Esophagus squamous epithelium (tissue), 4 donors: ENCODE results near the gene PIP4K2C.

Experiments
- POLR2A ChIP-seq, 4 donors: fragments of 450-650 bp; IDR thresholded peaks; one replicate each; pipeline ENCODE4 v1.6.1; 2017; ENCODE audit warnings: antibody characterized with exemption in 4 of 4, mild to moderate bottlenecking in 4 of 4, moderate library complexity in 3 of 4
- TF ChIP-seq, protein P1 (sequence below), 6 experiments: fragments of 450-650 bp in 4 of 6; fragments of 200-600 bp in 2 of 6; sonication (generic) in 2 of 6; IDR thresholded peaks; one replicate each; pipeline ENCODE4 v1.5.1; 2016 to 2019; ENCODE audit warnings: antibody characterized with exemption in 6 of 6, mild to moderate bottlenecking in 4 of 6, moderate library complexity in 4 of 6

DNA sequence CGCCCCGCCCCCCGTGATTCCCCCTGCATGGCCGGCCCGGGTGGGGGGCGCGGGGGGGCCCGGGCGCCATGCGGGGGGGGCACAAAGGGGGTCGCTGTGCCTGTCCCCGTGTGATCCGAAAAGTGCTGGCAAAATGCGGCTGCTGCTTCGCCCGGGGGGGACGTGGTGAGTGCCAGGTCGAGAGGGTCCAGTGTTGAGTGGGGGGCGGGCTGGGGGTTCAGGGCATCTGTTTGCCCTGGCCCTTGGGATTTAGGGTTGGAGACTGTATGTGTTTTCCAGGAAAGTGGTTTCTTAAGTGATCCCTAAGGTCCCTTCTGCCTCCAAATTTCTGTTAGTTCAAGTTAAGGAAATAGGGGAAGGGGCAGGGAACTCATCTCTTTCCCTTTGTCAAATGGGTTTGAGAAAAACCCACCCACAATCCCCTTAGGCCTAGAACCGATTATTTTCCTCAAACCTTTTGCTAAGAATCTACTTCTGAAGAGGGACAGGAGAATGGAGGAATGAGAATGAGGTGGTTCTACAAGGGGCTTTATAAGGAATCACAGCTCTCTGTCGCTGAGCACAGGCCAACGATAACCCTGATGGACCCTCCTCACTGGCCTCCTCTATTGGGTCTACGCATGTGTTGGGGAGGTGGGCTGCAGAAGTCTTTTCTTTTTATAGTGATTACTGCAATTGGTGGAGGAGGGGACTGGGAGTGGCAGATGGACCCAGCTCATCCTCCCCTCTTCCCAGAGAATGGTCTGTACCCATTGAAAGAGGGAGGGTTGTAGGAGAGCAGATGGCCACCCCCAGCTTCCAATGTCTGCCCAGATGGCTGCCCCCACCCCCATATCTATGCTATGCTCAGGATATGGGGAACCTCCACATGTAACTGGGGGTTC, 21.1 kb downstream of the PIP4K2C start:
- TF ChIP-seq POLR2A (IDR thresholded peaks at IDR 0.05), result no peak
- TF ChIP-seq, protein P1, sequence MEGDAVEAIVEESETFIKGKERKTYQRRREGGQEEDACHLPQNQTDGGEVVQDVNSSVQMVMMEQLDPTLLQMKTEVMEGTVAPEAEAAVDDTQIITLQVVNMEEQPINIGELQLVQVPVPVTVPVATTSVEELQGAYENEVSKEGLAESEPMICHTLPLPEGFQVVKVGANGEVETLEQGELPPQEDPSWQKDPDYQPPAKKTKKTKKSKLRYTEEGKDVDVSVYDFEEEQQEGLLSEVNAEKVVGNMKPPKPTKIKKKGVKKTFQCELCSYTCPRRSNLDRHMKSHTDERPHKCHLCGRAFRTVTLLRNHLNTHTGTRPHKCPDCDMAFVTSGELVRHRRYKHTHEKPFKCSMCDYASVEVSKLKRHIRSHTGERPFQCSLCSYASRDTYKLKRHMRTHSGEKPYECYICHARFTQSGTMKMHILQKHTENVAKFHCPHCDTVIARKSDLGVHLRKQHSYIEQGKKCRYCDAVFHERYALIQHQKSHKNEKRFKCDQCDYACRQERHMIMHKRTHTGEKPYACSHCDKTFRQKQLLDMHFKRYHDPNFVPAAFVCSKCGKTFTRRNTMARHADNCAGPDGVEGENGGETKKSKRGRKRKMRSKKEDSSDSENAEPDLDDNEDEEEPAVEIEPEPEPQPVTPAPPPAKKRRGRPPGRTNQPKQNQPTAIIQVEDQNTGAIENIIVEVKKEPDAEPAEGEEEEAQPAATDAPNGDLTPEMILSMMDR (IDR thresholded peaks at IDR 0.05), result no peak
